ENCODE measurements around the gene CACNA2D4.
A peak's percentile ranks its signal among the peaks of the same experiment; 100 is the strongest.

CACNA2D4 gene

DNA sequence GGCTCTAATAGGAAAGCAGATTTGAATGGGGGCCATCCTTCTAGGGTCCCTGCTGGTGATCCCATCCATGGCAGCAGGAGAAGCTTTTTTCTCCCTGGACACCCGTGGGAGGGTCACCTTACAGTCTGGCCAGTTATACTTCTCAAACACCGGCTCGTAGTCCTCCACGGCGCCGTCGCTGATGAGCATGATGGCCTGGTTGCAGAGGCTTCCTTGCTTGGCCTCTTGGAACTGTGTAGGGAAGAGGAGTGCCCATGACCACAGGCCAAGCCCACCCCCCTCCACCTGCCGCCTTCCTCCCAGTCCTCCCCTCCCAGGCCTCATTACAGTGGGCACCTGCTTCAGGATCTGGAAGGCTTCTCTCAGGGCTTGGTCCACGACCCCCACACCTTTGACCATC lies 33.8 kb downstream of the CACNA2D4 start:
- no peak overlapping the region for H3K27ac ChIP-seq
- no peak for TF ChIP-seq Cebpa-rat (IDR thresholded peaks at IDR 0.05)
- peaks cover 0 to 8% (median 0%) of the 10 kb centered on the region in 10 experiments; a peak in 3 of 20 replicates for H3K4me1 ChIP-seq
- no peaks in the 10 kb centered on the region for H4K20me1 ChIP-seq
- H3K9ac ChIP-seq: no peak overlapping the region
- peaks cover 11 to 36% (median 27%) of the 10 kb centered on the region in 11 experiments; a peak in 19 of 22 replicates for H3K9me3 ChIP-seq (replicated peaks in 1 of 11)
- H3K4me3 ChIP-seq: no peak overlapping the region
- peaks cover 0 to 47% (median 13%) of the 10 kb centered on the region in 11 experiments; a peak in 9 of 22 replicates for H3K36me3 ChIP-seq
- H3K4me2 ChIP-seq: no peak overlapping the region
- no peaks in the 10 kb centered on the region for H3K27me3 ChIP-seq

- Histone ChIP-seq H3K9me3 (replicated peaks in 1 of 11) (peaks cover 6 to 35% (median 19%) of the 10 kb centered on the region in 11 experiments; a peak in 18 of 22 replicates), H3K27me3 (no peaks in the 10 kb centered on the region), H3K27ac (no peak overlapping the region), H4K20me1 (no peaks in the 10 kb centered on the region), H3K9ac (no peak overlapping the region), H3K4me2 (no peak overlapping the region), H3K4me1 (peaks cover 0 to 8% (median 0%) of the 10 kb centered on the region in 10 experiments; a peak in 3 of 20 replicates), H3K36me3 (peaks cover 0 to 57% (median 13%) of the 10 kb centered on the region in 11 experiments; a peak in 9 of 22 replicates), H3K4me3 (no peak overlapping the region)
- TF ChIP-seq Cebpa-rat (IDR thresholded peaks at IDR 0.05): no peak
These were observed 34.9 kb downstream of the CACNA2D4 start for GRCh38 chr12:1883513-1883912.

DNA sequence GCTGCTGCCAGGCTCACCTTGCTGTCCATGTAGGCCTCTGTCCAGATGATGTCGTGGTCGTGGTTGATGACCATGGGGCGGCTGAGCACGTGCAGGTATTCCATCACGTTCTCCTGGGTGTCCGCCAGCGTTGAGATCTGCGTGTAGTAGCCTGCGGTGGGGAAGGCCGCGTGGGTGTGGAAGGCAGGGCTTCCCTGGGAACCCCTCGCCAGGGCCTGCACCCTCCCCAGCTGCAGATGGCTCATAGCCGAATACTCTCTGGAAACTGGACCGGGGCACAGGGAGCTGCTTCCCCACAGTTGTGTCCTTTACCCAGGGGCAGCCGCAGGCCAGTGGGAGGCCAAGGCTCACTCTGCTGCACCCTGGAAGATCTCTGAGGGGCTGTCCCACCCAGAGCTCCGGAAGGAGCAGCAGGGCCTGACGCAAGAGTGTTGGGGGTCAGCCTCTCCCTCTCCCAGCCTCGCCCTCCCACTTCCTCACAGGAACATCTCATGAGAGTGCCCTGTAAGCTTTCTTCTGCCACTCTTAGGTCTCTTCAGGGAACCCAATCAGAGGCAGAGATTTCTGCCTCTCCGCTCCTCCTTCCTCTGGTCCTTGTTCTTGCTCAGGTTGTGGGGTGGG lies 35.5 kb downstream of the CACNA2D4 start:
- H3K4me3 ChIP-seq: no peak overlapping the region

DNA sequence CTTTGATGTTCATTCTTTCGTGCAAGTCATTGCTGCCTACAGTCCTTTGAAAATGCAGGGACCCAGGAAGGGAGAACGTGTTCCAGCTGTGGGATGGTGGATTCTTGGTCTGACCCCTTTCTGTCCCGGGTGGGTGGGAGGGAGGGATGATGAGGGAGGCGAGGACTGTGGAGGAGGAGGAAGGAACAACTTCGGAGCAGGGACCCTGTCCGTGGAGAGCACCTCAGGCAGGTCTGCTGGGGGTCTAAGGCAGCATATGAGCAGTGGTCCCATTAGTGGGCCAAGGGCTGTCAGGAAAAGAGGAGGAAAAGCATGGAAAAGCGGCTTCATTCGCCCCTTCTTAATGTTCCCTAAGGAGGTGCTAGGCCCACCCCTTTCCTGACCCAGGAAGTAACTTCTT lies 36.0 kb downstream of the CACNA2D4 start:
- Histone ChIP-seq H3K9me3 (replicated peaks in 1 of 11) (peaks cover 0 to 24% (median 11%) of the 10 kb centered on the region in 11 experiments; a peak in 10 of 22 replicates), H3K4me3 (no peak overlapping the region), H3K4me1 (peaks cover 0 to 8% (median 2%) of the 10 kb centered on the region in 10 experiments; a peak in 5 of 20 replicates), H4K20me1 (no peaks in the 10 kb centered on the region), H3K4me2 (no peak overlapping the region), H3K36me3 (peaks cover 0 to 49% (median 13%) of the 10 kb centered on the region in 11 experiments; a peak in 8 of 22 replicates), H3K9ac (no peak overlapping the region), H3K27me3 (no peaks in the 10 kb centered on the region), H3K27ac (no peak overlapping the region)
- TF ChIP-seq Cebpa-rat (IDR thresholded peaks at IDR 0.05): no peak

More for the DNA sequence above, 35.5 kb downstream of the CACNA2D4 start:
- Histone ChIP-seq H3K27me3 (no peaks in the 10 kb centered on the region), H3K9ac (no peak overlapping the region), H3K4me2 (peak overlapping the region in 1 of 11 experiments; percentile 25; a peak in 1 of 22 replicates), H3K36me3 (peaks cover 0 to 55% (median 13%) of the 10 kb centered on the region in 11 experiments; a peak in 9 of 22 replicates), H4K20me1 (no peaks in the 10 kb centered on the region), H3K4me1 (peaks cover 0 to 8% (median 0%) of the 10 kb centered on the region in 10 experiments; a peak in 3 of 20 replicates), H3K9me3 (replicated peaks in 1 of 11) (peaks cover 2 to 30% (median 14%) of the 10 kb centered on the region in 11 experiments; a peak in 18 of 22 replicates), H3K27ac (no peak overlapping the region)
- TF ChIP-seq Cebpa-rat (IDR thresholded peaks at IDR 0.05): no peak

DNA sequence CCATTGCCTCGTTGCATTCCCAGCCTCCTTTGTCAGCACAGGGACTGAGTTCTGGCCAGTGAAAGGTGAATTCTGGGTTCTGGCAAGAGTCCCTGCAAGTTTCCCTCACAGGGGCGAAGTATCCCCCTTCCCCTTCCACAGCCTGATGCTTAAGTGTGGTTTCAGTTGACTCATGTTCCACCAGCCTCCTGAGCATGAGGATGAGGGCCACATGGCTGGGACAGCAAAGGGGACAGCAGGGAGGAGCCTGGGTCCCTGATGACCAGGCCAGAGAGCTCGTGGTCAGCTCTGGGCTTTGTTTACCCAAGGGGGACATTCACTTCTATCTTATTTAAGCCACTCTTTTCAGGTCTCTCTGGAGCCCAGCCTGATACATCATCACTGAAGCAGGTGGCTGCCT lies 36.5 kb downstream of the CACNA2D4 start:
- Histone ChIP-seq H3K9me3 (replicated peaks in 1 of 11) (peaks cover 0 to 19% (median 8%) of the 10 kb centered on the region in 11 experiments; a peak in 9 of 22 replicates), H4K20me1 (no peaks in the 10 kb centered on the region), H3K27me3 (no peaks in the 10 kb centered on the region), H3K36me3 (peaks cover 0 to 44% (median 13%) of the 10 kb centered on the region in 11 experiments; a peak in 8 of 22 replicates), H3K4me2 (no peak overlapping the region), H3K27ac (no peak overlapping the region), H3K4me1 (peaks cover 0 to 8% (median 3%) of the 10 kb centered on the region in 10 experiments; a peak in 5 of 20 replicates), H3K9ac (no peak overlapping the region), H3K4me3 (no peak overlapping the region)
- no peak for TF ChIP-seq Cebpa-rat (IDR thresholded peaks at IDR 0.05)

DNA sequence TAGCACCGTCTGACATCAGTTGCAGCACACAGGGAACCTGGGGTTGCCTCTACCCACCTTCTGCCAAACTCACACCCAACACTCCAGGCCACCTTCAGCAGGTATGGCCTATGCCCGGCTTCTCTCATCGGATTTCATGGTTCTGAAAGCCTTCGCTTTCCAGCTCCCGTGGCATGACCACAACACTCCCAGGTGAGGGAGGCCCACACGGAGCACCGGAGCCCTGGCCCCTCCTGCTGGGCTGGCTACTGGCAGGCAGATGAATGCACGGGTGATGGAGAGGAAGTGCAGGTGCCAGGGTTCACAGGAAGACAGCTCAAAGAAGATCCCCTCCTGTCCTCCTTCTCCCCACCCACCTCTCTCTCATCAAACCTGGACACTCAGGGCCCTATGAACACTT lies 37.2 kb downstream of the CACNA2D4 start:
- no peak overlapping the region for H3K4me2 ChIP-seq
- no peaks in the 10 kb centered on the region for H3K27me3 ChIP-seq
- H4K20me1 ChIP-seq: no peaks in the 10 kb centered on the region
- peaks cover 0 to 9% (median 3%) of the 10 kb centered on the region in 10 experiments; a peak in 5 of 20 replicates for H3K4me1 ChIP-seq
- no peak overlapping the region for H3K27ac ChIP-seq
- no peak overlapping the region for H3K9ac ChIP-seq
- H3K4me3 ChIP-seq: no peak overlapping the region
- H3K9me3 ChIP-seq (replicated peaks in 1 of 11): peaks cover 0 to 13% (median 3%) of the 10 kb centered on the region in 11 experiments; a peak in 7 of 22 replicates
- peaks cover 0 to 38% (median 8%) of the 10 kb centered on the region in 11 experiments; a peak in 8 of 22 replicates for H3K36me3 ChIP-seq
- TF ChIP-seq Cebpa-rat (IDR thresholded peaks at IDR 0.05): no peak

- no peak overlapping the region for H3K4me3 ChIP-seq
- TF ChIP-seq Cebpa-rat (IDR thresholded peaks at IDR 0.05): no peak
- H3K9ac ChIP-seq: no peak overlapping the region
- H3K4me1 ChIP-seq: peaks cover 0 to 9% (median 3%) of the 10 kb centered on the region in 10 experiments; a peak in 5 of 20 replicates
- peaks cover 0 to 9% (median 0%) of the 10 kb centered on the region in 11 experiments; a peak in 3 of 22 replicates for H3K9me3 ChIP-seq (replicated peaks in 1 of 11)
- H3K4me2 ChIP-seq: no peak overlapping the region
- peaks cover 0 to 34% (median 4%) of the 10 kb centered on the region in 11 experiments; a peak in 8 of 22 replicates for H3K36me3 ChIP-seq
- H3K27ac ChIP-seq: no peak overlapping the region
- no peaks in the 10 kb centered on the region for H4K20me1 ChIP-seq
- no peaks in the 10 kb centered on the region for H3K27me3 ChIP-seq
These were observed 37.6 kb downstream of the CACNA2D4 start for GRCh38 chr12:1880876-1881275.

GRCh38 chr12:1880153-1880845 lies 38.2 kb downstream of the CACNA2D4 start:
- Histone ChIP-seq H3K36me3 (peaks cover 0 to 28% (median 0%) of the 10 kb centered on the region in 11 experiments; a peak in 5 of 22 replicates), H3K9me3 (replicated peaks in 1 of 11) (peaks cover 0 to 4% (median 0%) of the 10 kb centered on the region in 11 experiments; a peak in 1 of 22 replicates), H3K4me1 (peaks cover 0 to 9% (median 3%) of the 10 kb centered on the region in 10 experiments; a peak in 5 of 20 replicates), H4K20me1 (no peaks in the 10 kb centered on the region), H3K27me3 (no peaks in the 10 kb centered on the region), H3K27ac (no peak overlapping the region), H3K9ac (no peak overlapping the region), H3K4me2 (no peak overlapping the region), H3K4me3 (no peak overlapping the region)
- no peak for TF ChIP-seq Cebpa-rat (IDR thresholded peaks at IDR 0.05)

GRCh38 chr12:1879633-1880032 lies 38.8 kb downstream of the CACNA2D4 start:
- H4K20me1 ChIP-seq: no peaks in the 10 kb centered on the region
- no peak overlapping the region for H3K4me2 ChIP-seq
- H3K4me1 ChIP-seq: peaks cover 0 to 9% (median 3%) of the 10 kb centered on the region in 10 experiments; a peak in 5 of 20 replicates
- no peak for TF ChIP-seq Cebpa-rat (IDR thresholded peaks at IDR 0.05)
- H3K9me3 ChIP-seq (replicated peaks in 1 of 11): peaks cover 0 to 4% (median 0%) of the 10 kb centered on the region in 11 experiments; a peak in 1 of 22 replicates
- H3K27ac ChIP-seq: no peak overlapping the region
- H3K4me3 ChIP-seq: no peak overlapping the region
- H3K9ac ChIP-seq: no peak overlapping the region
- peaks cover 0 to 24% (median 0%) of the 10 kb centered on the region in 11 experiments; a peak in 5 of 22 replicates for H3K36me3 ChIP-seq
- H3K27me3 ChIP-seq: no peaks in the 10 kb centered on the region
